Measurements from ENCODE around the gene GMDS. TPM values are rescaled to one million over a fixed set of nuclear protein-coding genes. Genes with fewer than 3 reads are reported as not detected.

Gene GMDS
- total and polyA plus RNA-seq, 2 experiments from 2014 or later = 30.1 to 36.5 TPM

DNA sequence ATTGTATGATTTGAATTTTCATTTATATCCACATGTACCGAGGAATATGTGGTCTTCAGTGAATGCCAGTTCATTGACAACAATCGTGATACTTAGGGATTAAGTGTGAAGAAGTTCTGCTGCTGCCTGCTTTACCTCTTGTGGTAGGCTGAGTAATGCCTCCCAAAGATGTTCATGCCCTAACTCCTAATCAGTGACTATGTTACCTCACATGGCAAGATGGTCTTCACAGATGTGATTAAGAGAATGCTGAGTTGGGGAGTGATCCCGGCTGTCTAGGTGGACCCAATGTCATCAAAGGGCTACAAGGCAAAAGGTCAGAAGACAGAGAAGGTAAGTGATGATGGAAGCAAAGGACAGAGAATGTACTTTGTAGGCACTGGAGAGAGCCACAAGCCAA is 454.7 kb downstream of the GMDS start (continued):
- TF ChIP-seq, protein P1, sequence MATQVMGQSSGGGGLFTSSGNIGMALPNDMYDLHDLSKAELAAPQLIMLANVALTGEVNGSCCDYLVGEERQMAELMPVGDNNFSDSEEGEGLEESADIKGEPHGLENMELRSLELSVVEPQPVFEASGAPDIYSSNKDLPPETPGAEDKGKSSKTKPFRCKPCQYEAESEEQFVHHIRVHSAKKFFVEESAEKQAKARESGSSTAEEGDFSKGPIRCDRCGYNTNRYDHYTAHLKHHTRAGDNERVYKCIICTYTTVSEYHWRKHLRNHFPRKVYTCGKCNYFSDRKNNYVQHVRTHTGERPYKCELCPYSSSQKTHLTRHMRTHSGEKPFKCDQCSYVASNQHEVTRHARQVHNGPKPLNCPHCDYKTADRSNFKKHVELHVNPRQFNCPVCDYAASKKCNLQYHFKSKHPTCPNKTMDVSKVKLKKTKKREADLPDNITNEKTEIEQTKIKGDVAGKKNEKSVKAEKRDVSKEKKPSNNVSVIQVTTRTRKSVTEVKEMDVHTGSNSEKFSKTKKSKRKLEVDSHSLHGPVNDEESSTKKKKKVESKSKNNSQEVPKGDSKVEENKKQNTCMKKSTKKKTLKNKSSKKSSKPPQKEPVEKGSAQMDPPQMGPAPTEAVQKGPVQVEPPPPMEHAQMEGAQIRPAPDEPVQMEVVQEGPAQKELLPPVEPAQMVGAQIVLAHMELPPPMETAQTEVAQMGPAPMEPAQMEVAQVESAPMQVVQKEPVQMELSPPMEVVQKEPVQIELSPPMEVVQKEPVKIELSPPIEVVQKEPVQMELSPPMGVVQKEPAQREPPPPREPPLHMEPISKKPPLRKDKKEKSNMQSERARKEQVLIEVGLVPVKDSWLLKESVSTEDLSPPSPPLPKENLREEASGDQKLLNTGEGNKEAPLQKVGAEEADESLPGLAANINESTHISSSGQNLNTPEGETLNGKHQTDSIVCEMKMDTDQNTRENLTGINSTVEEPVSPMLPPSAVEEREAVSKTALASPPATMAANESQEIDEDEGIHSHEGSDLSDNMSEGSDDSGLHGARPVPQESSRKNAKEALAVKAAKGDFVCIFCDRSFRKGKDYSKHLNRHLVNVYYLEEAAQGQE (IDR thresholded peaks at IDR 0.05; ENCODE audit: unreplicated experiment) = no peak
- TF ChIP-seq EZH2 (IDR thresholded peaks at IDR 0.05; ENCODE audit: low read depth, unreplicated experiment) (no peak), POLR2AphosphoS5 (IDR thresholded peaks at IDR 0.05; ENCODE audit: low read depth) (no peak), NANOG (IDR thresholded peaks at IDR 0.05; ENCODE audit: borderline replicate concordance) (no peak), JUNB (IDR thresholded peaks at IDR 0.05; ENCODE audit: unreplicated experiment) (no peak)

DNA sequence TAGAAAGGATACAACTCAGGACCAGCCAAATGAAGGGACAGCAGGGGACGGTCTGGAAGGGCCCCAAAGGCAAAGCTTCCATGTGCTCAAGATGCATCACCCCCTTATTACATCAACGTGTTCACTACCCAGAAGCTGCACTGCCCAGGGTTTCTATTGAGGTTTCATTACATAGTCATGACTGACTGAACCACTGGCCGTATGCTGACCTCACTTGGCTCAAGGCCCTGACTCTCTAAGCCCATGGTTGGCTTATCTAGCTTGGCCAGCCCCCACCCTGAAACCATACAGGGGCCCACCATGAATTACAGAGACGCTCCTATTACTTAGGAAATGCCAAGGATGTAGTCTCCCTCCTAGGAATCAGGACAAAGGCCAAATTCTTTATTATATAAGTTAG is 456.3 kb downstream of the GMDS start:
- Histone ChIP-seq H3K36me3 (ENCODE audit: insufficient read depth) (no peaks in the 10 kb centered on the region), H3K4me1 (ENCODE audit: insufficient read depth) (no peaks in the 10 kb centered on the region), H3K9me2 (ENCODE audit: insufficient read depth) (no peaks in the 10 kb centered on the region), H3F3A (replicated peaks; ENCODE audit: low read depth) (no peaks in the 10 kb centered on the region), H3K79me2 (replicated peaks; ENCODE audit: insufficient read depth) (no peaks in the 10 kb centered on the region), H2AFZ (no peak overlapping the region), H3K27me3 (ENCODE audit: insufficient read depth) (no peaks in the 10 kb centered on the region), H4K20me1 (replicated peaks; ENCODE audit: insufficient read depth) (no peaks in the 10 kb centered on the region; the same call in 1 of the 2 replicates), H3K4me2 (no peak overlapping the region), H3K27ac (ENCODE audit: low read depth) (no peak overlapping the region), H3K4me3 (no peak overlapping the region)
- H3K4me1 Mint-ChIP-seq = no peaks in the 10 kb centered on the region; the same call in 2 of the 3 replicates
- peaks cover 2% of the 10 kb centered on the region for H3K27me3 Mint-ChIP-seq (ENCODE audit: insufficient read depth, low read depth, poor library complexity)
- DNase-seq (ENCODE audit: low spot score) = no peak
- ATAC-seq = no peak
- H3K4me3 Mint-ChIP-seq = no peak overlapping the region
- no peaks in the 10 kb centered on the region for H3K9me3 Mint-ChIP-seq
- no peaks in the 10 kb centered on the region for H3K36me3 Mint-ChIP-seq (ENCODE audit: low read depth)
- no peak overlapping the region for H3K27ac Mint-ChIP-seq
- TF ChIP-seq ZNF331 (CRISPR knock-in tag; IDR thresholded peaks at IDR 0.05; ENCODE audit: low read depth) = no peak
- TF ChIP-seq, protein P2, sequence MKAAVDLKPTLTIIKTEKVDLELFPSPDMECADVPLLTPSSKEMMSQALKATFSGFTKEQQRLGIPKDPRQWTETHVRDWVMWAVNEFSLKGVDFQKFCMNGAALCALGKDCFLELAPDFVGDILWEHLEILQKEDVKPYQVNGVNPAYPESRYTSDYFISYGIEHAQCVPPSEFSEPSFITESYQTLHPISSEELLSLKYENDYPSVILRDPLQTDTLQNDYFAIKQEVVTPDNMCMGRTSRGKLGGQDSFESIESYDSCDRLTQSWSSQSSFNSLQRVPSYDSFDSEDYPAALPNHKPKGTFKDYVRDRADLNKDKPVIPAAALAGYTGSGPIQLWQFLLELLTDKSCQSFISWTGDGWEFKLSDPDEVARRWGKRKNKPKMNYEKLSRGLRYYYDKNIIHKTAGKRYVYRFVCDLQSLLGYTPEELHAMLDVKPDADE (IDR thresholded peaks at IDR 0.05) = no peak
- TF ChIP-seq ZNF114 (CRISPR knock-in tag; IDR thresholded peaks at IDR 0.05) = no peak
- no peak for TF ChIP-seq POLR2AphosphoS5 (IDR thresholded peaks at IDR 0.05; ENCODE audit: low read depth)
- no peak for TF ChIP-seq CREB1 (CRISPR knock-in tag; IDR thresholded peaks at IDR 0.05; ENCODE audit: low read depth)
- TF ChIP-seq NANOG (IDR thresholded peaks at IDR 0.05; ENCODE audit: borderline replicate concordance) = no peak
- TF ChIP-seq, protein P3, sequence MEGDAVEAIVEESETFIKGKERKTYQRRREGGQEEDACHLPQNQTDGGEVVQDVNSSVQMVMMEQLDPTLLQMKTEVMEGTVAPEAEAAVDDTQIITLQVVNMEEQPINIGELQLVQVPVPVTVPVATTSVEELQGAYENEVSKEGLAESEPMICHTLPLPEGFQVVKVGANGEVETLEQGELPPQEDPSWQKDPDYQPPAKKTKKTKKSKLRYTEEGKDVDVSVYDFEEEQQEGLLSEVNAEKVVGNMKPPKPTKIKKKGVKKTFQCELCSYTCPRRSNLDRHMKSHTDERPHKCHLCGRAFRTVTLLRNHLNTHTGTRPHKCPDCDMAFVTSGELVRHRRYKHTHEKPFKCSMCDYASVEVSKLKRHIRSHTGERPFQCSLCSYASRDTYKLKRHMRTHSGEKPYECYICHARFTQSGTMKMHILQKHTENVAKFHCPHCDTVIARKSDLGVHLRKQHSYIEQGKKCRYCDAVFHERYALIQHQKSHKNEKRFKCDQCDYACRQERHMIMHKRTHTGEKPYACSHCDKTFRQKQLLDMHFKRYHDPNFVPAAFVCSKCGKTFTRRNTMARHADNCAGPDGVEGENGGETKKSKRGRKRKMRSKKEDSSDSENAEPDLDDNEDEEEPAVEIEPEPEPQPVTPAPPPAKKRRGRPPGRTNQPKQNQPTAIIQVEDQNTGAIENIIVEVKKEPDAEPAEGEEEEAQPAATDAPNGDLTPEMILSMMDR (conservative IDR thresholded peaks at IDR 0.05; ENCODE audit: low read depth in 2 of 2) = no peak
- TF ChIP-seq, protein P4, sequence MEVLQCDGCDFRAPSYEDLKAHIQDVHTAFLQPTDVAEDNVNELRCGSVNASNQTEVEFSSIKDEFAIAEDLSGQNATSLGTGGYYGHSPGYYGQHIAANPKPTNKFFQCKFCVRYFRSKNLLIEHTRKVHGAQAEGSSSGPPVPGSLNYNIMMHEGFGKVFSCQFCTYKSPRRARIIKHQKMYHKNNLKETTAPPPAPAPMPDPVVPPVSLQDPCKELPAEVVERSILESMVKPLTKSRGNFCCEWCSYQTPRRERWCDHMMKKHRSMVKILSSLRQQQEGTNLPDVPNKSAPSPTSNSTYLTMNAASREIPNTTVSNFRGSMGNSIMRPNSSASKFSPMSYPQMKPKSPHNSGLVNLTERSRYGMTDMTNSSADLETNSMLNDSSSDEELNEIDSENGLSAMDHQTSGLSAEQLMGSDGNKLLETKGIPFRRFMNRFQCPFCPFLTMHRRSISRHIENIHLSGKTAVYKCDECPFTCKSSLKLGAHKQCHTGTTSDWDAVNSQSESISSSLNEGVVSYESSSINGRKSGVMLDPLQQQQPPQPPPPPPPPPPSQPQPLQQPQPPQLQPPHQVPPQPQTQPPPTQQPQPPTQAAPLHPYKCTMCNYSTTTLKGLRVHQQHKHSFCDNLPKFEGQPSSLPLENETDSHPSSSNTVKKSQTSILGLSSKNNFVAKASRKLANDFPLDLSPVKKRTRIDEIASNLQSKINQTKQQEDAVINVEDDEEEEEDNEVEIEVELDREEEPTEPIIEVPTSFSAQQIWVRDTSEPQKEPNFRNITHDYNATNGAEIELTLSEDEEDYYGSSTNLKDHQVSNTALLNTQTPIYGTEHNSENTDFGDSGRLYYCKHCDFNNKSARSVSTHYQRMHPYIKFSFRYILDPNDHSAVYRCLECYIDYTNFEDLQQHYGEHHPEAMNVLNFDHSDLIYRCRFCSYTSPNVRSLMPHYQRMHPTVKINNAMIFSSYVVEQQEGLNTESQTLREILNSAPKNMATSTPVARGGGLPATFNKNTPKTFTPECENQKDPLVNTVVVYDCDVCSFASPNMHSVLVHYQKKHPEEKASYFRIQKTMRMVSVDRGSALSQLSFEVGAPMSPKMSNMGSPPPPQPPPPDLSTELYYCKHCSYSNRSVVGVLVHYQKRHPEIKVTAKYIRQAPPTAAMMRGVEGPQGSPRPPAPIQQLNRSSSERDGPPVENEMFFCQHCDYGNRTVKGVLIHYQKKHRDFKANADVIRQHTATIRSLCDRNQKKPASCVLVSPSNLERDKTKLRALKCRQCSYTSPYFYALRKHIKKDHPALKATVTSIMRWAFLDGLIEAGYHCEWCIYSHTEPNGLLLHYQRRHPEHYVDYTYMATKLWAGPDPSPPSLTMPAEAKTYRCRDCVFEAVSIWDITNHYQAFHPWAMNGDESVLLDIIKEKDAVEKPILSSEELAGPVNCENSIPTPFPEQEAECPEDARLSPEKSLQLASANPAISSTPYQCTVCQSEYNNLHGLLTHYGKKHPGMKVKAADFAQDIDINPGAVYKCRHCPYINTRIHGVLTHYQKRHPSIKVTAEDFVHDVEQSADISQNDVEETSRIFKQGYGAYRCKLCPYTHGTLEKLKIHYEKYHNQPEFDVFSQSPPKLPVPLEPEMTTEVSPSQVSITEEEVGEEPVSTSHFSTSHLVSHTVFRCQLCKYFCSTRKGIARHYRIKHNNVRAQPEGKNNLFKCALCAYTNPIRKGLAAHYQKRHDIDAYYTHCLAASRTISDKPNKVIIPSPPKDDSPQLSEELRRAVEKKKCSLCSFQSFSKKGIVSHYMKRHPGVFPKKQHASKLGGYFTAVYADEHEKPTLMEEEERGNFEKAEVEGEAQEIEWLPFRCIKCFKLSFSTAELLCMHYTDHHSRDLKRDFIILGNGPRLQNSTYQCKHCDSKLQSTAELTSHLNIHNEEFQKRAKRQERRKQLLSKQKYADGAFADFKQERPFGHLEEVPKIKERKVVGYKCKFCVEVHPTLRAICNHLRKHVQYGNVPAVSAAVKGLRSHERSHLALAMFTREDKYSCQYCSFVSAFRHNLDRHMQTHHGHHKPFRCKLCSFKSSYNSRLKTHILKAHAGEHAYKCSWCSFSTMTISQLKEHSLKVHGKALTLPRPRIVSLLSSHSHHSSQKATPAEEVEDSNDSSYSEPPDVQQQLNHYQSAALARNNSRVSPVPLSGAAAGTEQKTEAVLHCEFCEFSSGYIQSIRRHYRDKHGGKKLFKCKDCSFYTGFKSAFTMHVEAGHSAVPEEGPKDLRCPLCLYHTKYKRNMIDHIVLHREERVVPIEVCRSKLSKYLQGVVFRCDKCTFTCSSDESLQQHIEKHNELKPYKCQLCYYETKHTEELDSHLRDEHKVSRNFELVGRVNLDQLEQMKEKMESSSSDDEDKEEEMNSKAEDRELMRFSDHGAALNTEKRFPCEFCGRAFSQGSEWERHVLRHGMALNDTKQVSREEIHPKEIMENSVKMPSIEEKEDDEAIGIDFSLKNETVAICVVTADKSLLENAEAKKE (CRISPR knock-in tag; IDR thresholded peaks at IDR 0.05) = no peak
- TF ChIP-seq STAT1 (IDR thresholded peaks at IDR 0.05; ENCODE audit: unreplicated experiment) = no peak
